ENCODE measurements around the gene GALNT11.

The GALNT11 gene

DNA sequence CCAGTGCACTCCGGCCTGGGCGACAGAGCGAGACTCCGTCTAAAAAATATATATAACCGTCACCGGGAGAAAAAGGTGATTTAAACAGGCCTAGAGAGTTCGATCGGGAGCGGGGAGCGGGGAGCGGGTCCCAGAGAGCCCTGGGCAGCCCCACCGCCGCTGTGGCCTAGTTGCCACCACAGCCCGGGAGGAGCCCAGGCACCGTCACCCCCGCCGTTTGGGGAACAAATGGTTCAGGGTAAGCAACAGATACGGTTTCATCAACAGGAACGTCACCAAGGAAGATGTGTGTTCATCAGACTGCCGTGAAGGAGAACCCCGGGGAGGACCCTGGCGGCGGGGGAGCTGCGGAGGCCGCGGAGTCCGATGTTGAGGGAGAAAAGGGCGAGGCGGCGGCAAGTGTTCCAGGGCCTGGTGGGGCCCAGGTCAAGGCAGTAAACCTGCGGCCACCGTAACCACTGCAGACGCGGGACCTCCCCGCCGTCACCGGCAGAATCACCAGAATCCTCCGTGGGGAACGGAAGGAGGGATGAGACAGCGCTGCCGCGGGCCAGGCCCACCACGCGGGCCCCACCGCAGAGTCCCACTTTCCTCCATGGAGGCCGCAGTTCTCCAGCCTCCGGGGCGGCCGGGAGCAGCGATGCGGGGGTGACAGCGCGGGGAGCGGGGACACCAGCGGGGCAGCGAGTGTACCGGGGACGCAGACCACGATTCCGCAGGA, 103.4 kb downstream of the GALNT11 start:
- H3K4me3 ChIP-seq (ENCODE audit: low read depth in 1 of 2, low read length in 2 of 2), result no peak overlapping the region
- H3K36me3 ChIP-seq (ENCODE audit: insufficient read depth, low read length), result peaks cover 83% of the 10 kb centered on the region
- no peaks in the 10 kb centered on the region for H3K9me3 ChIP-seq (ENCODE audit: insufficient read depth, low read length, severe bottlenecking)
- H3K79me2 ChIP-seq (ENCODE audit: insufficient read depth, low read length), result no peaks in the 10 kb centered on the region
- no peaks in the 10 kb centered on the region for H3K27me3 ChIP-seq (ENCODE audit: insufficient read depth, low read length, poor library complexity)
- H3K4me2 ChIP-seq (ENCODE audit: insufficient read depth, low read length), result no peak overlapping the region
- TF ChIP-seq EZH2 (IDR thresholded peaks at IDR 0.05; ENCODE audit: borderline replicate concordance, low read depth, low read length, severe bottlenecking), result no peak
- TF ChIP-seq, protein P1, sequence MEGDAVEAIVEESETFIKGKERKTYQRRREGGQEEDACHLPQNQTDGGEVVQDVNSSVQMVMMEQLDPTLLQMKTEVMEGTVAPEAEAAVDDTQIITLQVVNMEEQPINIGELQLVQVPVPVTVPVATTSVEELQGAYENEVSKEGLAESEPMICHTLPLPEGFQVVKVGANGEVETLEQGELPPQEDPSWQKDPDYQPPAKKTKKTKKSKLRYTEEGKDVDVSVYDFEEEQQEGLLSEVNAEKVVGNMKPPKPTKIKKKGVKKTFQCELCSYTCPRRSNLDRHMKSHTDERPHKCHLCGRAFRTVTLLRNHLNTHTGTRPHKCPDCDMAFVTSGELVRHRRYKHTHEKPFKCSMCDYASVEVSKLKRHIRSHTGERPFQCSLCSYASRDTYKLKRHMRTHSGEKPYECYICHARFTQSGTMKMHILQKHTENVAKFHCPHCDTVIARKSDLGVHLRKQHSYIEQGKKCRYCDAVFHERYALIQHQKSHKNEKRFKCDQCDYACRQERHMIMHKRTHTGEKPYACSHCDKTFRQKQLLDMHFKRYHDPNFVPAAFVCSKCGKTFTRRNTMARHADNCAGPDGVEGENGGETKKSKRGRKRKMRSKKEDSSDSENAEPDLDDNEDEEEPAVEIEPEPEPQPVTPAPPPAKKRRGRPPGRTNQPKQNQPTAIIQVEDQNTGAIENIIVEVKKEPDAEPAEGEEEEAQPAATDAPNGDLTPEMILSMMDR (IDR thresholded peaks at IDR 0.05; ENCODE audit: borderline replicate concordance, extremely low read depth, low read length, poor library complexity, severe bottlenecking), result no peak
- H3K4me1 ChIP-seq (ENCODE audit: insufficient read depth, low read length), result no peaks in the 10 kb centered on the region
- no peak overlapping the region for H3K27ac ChIP-seq (ENCODE audit: low read length)
- H2AFZ ChIP-seq (ENCODE audit: low read depth, low read length), result no peak overlapping the region
- H3K9ac ChIP-seq (ENCODE audit: low read depth, low read length), result no peak overlapping the region
- ATAC-seq (ENCODE audit: insufficient read depth, low read depth) (no peak), DNase-seq (no peak)
- H4K20me1 ChIP-seq (ENCODE audit: insufficient read depth, low read length), result no peaks in the 10 kb centered on the region

DNA sequence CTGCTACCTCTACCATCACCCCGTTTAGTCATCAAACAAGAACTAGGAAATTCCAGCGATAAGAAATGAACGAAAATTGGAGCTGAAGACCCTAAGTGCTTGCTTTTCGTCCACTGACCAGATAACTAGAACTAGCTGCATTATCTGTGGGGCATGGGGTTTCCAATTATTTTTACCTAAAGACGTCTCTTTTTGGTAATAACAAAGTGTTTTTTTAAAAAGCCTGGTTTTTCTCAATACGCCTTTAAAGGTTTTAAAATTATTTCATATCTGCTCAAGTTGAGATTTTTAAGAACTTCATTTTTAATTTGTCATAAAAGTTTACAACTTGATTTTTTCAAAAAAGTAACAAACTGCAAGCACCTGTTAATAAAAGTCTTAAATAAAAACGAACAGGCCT, 104.2 kb downstream of the GALNT11 start:
- H4K20me1 ChIP-seq (ENCODE audit: insufficient read depth, low read length), result no peaks in the 10 kb centered on the region
- H3K9me3 ChIP-seq (ENCODE audit: insufficient read depth, low read length, severe bottlenecking), result no peaks in the 10 kb centered on the region
- DNase-seq, result no peak
- TF ChIP-seq, protein P1 (IDR thresholded peaks at IDR 0.05; ENCODE audit: borderline replicate concordance, extremely low read depth, low read length, poor library complexity, severe bottlenecking), result no peak
- no peak for TF ChIP-seq EZH2 (IDR thresholded peaks at IDR 0.05; ENCODE audit: borderline replicate concordance, low read depth, low read length, severe bottlenecking)
- no peaks in the 10 kb centered on the region for H3K4me1 ChIP-seq (ENCODE audit: insufficient read depth, low read length)
- no peaks in the 10 kb centered on the region for H3K79me2 ChIP-seq (ENCODE audit: insufficient read depth, low read length)
- no peak for ATAC-seq (ENCODE audit: insufficient read depth, low read depth)
- peaks cover 78% of the 10 kb centered on the region for H3K36me3 ChIP-seq (ENCODE audit: insufficient read depth, low read length)
- no peak overlapping the region for H3K9ac ChIP-seq (ENCODE audit: low read depth, low read length)
- no peak overlapping the region for H3K27ac ChIP-seq (ENCODE audit: low read length)
- no peaks in the 10 kb centered on the region for H3K27me3 ChIP-seq (ENCODE audit: insufficient read depth, low read length, poor library complexity)
- no peak overlapping the region for H3K4me2 ChIP-seq (ENCODE audit: insufficient read depth, low read length)
- no peak overlapping the region for H2AFZ ChIP-seq (ENCODE audit: low read depth, low read length)
- H3K4me3 ChIP-seq (ENCODE audit: low read depth in 1 of 2, low read length in 2 of 2), result no peak overlapping the region

DNA sequence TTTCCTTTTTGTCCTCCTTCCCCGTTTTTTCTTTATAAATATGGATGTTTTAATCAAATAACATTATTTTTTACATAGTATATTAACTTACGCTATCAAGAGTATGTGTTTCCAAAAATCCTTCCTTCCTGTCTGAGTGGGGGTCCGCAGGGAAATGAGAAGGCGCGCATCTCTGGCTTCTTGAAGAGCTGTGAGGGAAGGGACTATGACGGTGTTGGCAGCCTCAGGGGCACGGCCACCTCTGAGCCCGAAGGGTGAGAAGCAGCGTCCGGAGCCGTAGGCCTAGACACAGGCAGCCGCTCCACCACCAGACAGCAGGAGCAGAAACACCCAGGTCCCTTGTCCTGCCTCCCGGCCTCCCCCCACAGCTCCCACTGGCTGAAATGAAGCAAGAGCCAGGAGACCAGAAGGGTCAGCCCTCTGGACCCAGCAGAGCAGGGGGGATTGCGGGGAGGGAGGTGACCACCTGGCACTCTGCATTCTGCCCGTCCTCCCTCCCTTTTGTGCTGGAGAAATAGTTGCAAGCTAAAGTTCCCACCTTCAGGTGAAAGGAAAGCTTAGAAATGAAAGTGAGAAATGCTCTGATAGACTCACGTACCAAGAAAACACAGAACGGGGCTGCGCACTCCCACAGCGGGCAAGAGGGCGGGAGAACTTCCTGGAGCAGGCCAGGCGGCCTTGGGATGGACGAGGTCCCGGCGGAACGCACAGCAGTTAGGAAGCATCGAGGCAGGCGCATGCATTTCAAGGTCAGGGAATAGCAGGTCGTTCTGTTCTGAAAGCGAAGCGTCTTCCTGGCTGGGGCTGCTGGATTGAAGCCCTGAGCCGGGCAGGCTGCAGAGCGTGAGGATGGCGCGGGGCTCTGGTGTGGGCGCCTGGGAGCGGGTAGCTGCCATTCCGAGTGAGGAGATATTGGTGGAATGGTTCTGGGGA, 105.5 kb downstream of the GALNT11 start:
- no peaks in the 10 kb centered on the region for H3K79me2 ChIP-seq (ENCODE audit: insufficient read depth, low read length)
- no peaks in the 10 kb centered on the region for H3K4me1 ChIP-seq (ENCODE audit: insufficient read depth, low read length)
- H3K36me3 ChIP-seq (ENCODE audit: insufficient read depth, low read length), result peaks cover 68% of the 10 kb centered on the region
- H3K9ac ChIP-seq (ENCODE audit: low read depth, low read length), result no peak overlapping the region
- H3K9me3 ChIP-seq (ENCODE audit: insufficient read depth, low read length, severe bottlenecking), result no peaks in the 10 kb centered on the region
- no peak overlapping the region for H3K27ac ChIP-seq (ENCODE audit: low read length)
- H3K4me3 ChIP-seq (ENCODE audit: low read depth in 1 of 2, low read length in 2 of 2), result no peak overlapping the region
- no peak overlapping the region for H2AFZ ChIP-seq (ENCODE audit: low read depth, low read length)
- H4K20me1 ChIP-seq (ENCODE audit: insufficient read depth, low read length), result no peaks in the 10 kb centered on the region
- peak; percentile 20; the same call in 1 of the 3 replicates for ATAC-seq (ENCODE audit: insufficient read depth, low read depth)
- H3K4me2 ChIP-seq (ENCODE audit: insufficient read depth, low read length), result no peak overlapping the region
- no peak for DNase-seq
- TF ChIP-seq EZH2 (IDR thresholded peaks at IDR 0.05; ENCODE audit: borderline replicate concordance, low read depth, low read length, severe bottlenecking), result no peak
- TF ChIP-seq, protein P1 (IDR thresholded peaks at IDR 0.05; ENCODE audit: borderline replicate concordance, extremely low read depth, low read length, poor library complexity, severe bottlenecking), result no peak
- H3K27me3 ChIP-seq (ENCODE audit: insufficient read depth, low read length, poor library complexity), result no peaks in the 10 kb centered on the region

All from DND-41 (cell line).